Measurements from ENCODE around the gene PALM.
"Not testable (repeated sequence)": the region's sequence is repeated elsewhere in the genome, so short reads cannot be mapped to it uniquely, and the experiment has no call there.

- not testable (repeated sequence) for TF ChIP-seq ARNTL (CRISPR knock-in tag; IDR thresholded peaks at IDR 0.05; ENCODE audit: borderline replicate concordance, low read depth); ESRRG (CRISPR knock-in tag; IDR thresholded peaks at IDR 0.05); ZFP30 (CRISPR knock-in tag; IDR thresholded peaks at IDR 0.05); ZFP3 (CRISPR knock-in tag; IDR thresholded peaks at IDR 0.05); TCF4 (CRISPR knock-in tag; IDR thresholded peaks at IDR 0.05; ENCODE audit: borderline replicate concordance); RARB (CRISPR knock-in tag; IDR thresholded peaks at IDR 0.05); TOX (CRISPR knock-in tag; IDR thresholded peaks at IDR 0.05; ENCODE audit: borderline replicate concordance); CREB5 (CRISPR knock-in tag; IDR thresholded peaks at IDR 0.05; ENCODE audit: low read depth); ISL1 (CRISPR knock-in tag; IDR thresholded peaks at IDR 0.05); SNAI2 (CRISPR knock-in tag; IDR thresholded peaks at IDR 0.05)
Observed at GRCh38 chr19:702847-703246, 5.9 kb upstream of the PALM start.

Data from SK-N-SH treated with all-trans-retinoic acid at 6 μM for 48 hours (cell line).